WTC11 (cell line): Measurements from ENCODE around the gene UNG.

Source experiments
- ATF2 ChIP-seq: sonication (generic); formaldehyde crosslinking; IDR thresholded peaks from 2 replicates; pipeline ENCODE4 v1.8.1; 2022; ENCODE audit warnings: low read depth, missing genetic modification reagents, borderline replicate concordance
- CREB1 ChIP-seq: sonication (generic); formaldehyde crosslinking; IDR thresholded peaks from 2 replicates; pipeline ENCODE4 v1.8.0; 2023; ENCODE audit warnings: mild to moderate bottlenecking, missing genetic modification reagents
- ESRRA ChIP-seq: sonication (generic); formaldehyde crosslinking; IDR thresholded peaks from 2 replicates; pipeline ENCODE4 v1.8.1; 2022; ENCODE audit warnings: mild to moderate bottlenecking, missing genetic modification reagents, borderline replicate concordance
- FOXJ3 ChIP-seq: sonication (generic); formaldehyde crosslinking; IDR thresholded peaks from 2 replicates; pipeline ENCODE4 v1.9.0; 2021; ENCODE audit warnings: missing genetic modification reagents, mild to moderate bottlenecking, borderline replicate concordance
- GABPB1 ChIP-seq: sonication (generic); formaldehyde crosslinking; IDR thresholded peaks from 2 replicates; pipeline ENCODE4 v1.8.1; 2023; ENCODE audit warnings: mild to moderate bottlenecking, missing genetic modification reagents
- NR3C1 ChIP-seq: sonication (generic); formaldehyde crosslinking; conservative IDR thresholded peaks from 2 replicates; pipeline ENCODE4 v1.8.1; 2023; ENCODE audit warnings: low read depth, mild to moderate bottlenecking, missing genetic modification reagents
- STAT6 ChIP-seq: sonication (generic); formaldehyde crosslinking; conservative IDR thresholded peaks from 2 replicates; pipeline ENCODE4 v1.8.1; 2023; ENCODE audit warnings: mild to moderate bottlenecking, low read depth, missing genetic modification reagents, moderate library complexity
- USF1 ChIP-seq: sonication (generic); formaldehyde crosslinking; IDR thresholded peaks from 2 replicates; pipeline ENCODE4 v1.8.0; 2022; ENCODE audit warnings: mild to moderate bottlenecking, missing genetic modification reagents
- USF2 ChIP-seq: sonication (generic); formaldehyde crosslinking; IDR thresholded peaks from 2 replicates; pipeline ENCODE4 v1.8.1; 2023; ENCODE audit warnings: mild to moderate bottlenecking, missing genetic modification reagents, moderate library complexity
- ZNF121 ChIP-seq: sonication (generic); formaldehyde crosslinking; IDR thresholded peaks from 2 replicates; pipeline ENCODE4 v1.8.0; 2023; ENCODE audit warnings: missing genetic modification reagents
- TF ChIP-seq, protein P1 (sequence below): fragments of 200-600 bp; IDR thresholded peaks from 2 replicates; pipeline ENCODE4 v1.8.0; 2022; ENCODE audit warnings: antibody characterized with exemption
- TF ChIP-seq, protein P2 (sequence below): sonication (generic); formaldehyde crosslinking; IDR thresholded peaks from 2 replicates; pipeline ENCODE4 v1.8.1; 2023; ENCODE audit warnings: mild to moderate bottlenecking, moderate library complexity, missing genetic modification reagents
- TF ChIP-seq, protein P3 (sequence below): fragments of 250-450 bp; sonication (Bioruptor Pico); IDR thresholded peaks from 2 replicates; pipeline ENCODE4 v1.8.0; 2021; ENCODE audit warnings: mild to moderate bottlenecking
- TF ChIP-seq, protein P4 (sequence below): sonication (generic); formaldehyde crosslinking; conservative IDR thresholded peaks from 2 replicates; pipeline ENCODE4 v1.8.1; 2022; ENCODE audit warnings: mild to moderate bottlenecking, missing genetic modification reagents

GRCh38 chr12:109125791-109126190 is 28.4 kb downstream of the UNG start:
- TF ChIP-seq, protein P1, sequence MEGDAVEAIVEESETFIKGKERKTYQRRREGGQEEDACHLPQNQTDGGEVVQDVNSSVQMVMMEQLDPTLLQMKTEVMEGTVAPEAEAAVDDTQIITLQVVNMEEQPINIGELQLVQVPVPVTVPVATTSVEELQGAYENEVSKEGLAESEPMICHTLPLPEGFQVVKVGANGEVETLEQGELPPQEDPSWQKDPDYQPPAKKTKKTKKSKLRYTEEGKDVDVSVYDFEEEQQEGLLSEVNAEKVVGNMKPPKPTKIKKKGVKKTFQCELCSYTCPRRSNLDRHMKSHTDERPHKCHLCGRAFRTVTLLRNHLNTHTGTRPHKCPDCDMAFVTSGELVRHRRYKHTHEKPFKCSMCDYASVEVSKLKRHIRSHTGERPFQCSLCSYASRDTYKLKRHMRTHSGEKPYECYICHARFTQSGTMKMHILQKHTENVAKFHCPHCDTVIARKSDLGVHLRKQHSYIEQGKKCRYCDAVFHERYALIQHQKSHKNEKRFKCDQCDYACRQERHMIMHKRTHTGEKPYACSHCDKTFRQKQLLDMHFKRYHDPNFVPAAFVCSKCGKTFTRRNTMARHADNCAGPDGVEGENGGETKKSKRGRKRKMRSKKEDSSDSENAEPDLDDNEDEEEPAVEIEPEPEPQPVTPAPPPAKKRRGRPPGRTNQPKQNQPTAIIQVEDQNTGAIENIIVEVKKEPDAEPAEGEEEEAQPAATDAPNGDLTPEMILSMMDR: no peak
- no peak for TF ChIP-seq NR3C1 (CRISPR knock-in tag)
- TF ChIP-seq, protein P2, sequence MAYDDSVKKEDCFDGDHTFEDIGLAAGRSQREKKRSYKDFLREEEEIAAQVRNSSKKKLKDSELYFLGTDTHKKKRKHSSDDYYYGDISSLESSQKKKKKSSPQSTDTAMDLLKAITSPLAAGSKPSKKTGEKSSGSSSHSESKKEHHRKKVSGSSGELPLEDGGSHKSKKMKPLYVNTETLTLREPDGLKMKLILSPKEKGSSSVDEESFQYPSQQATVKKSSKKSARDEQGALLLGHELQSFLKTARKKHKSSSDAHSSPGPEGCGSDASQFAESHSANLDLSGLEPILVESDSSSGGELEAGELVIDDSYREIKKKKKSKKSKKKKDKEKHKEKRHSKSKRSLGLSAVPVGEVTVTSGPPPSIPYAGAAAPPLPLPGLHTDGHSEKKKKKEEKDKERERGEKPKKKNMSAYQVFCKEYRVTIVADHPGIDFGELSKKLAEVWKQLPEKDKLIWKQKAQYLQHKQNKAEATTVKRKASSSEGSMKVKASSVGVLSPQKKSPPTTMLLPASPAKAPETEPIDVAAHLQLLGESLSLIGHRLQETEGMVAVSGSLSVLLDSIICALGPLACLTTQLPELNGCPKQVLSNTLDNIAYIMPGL: no peak
- TF ChIP-seq, protein P3, sequence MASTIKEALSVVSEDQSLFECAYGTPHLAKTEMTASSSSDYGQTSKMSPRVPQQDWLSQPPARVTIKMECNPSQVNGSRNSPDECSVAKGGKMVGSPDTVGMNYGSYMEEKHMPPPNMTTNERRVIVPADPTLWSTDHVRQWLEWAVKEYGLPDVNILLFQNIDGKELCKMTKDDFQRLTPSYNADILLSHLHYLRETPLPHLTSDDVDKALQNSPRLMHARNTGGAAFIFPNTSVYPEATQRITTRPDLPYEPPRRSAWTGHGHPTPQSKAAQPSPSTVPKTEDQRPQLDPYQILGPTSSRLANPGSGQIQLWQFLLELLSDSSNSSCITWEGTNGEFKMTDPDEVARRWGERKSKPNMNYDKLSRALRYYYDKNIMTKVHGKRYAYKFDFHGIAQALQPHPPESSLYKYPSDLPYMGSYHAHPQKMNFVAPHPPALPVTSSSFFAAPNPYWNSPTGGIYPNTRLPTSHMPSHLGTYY (CRISPR knock-in tag): no peak
- TF ChIP-seq ZNF121 (CRISPR knock-in tag): no peak
- no peak for TF ChIP-seq FOXJ3 (CRISPR knock-in tag)
- TF ChIP-seq CREB1 (CRISPR knock-in tag): no peak
- TF ChIP-seq, protein P4, sequence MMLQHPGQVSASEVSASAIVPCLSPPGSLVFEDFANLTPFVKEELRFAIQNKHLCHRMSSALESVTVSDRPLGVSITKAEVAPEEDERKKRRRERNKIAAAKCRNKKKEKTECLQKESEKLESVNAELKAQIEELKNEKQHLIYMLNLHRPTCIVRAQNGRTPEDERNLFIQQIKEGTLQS (CRISPR knock-in tag): no peak
- TF ChIP-seq ATF2: no peak
- TF ChIP-seq GABPB1: no peak
- TF ChIP-seq STAT6 (CRISPR knock-in tag): no peak
- no peak for TF ChIP-seq ESRRA (CRISPR knock-in tag)
- no peak for TF ChIP-seq USF2 (CRISPR knock-in tag)
- TF ChIP-seq USF1 (CRISPR knock-in tag): no peak
